Astrocyte (in vitro differentiated cells and primary cell): ENCODE results near the gene SOBP. TPM values are rescaled to one million over a fixed set of nuclear protein-coding genes. Genes with fewer than 3 reads are reported as not detected.

Source experiments
- DNase-seq: peaks from one replicate; pipeline ENCODE4 v3.0.0-alpha.2; 2010; ENCODE audit warnings: low read depth
- FAIRE-seq: peaks from 2 replicates; lab custom pipeline; 2011; peaks lifted over from hg19 to GRCh38; lab: Jason Lieb, UNC
- H2AFZ ChIP-seq: 2 replicates; pipeline ENCODE4 v1.6.0; 2012; ENCODE audit warnings: low read depth, low read length, inconsistent platforms
- H3K27ac ChIP-seq: 2 replicates; pipeline ENCODE4 v1.5.1; 2011; ENCODE audit warnings: low read depth, low read length, inconsistent platforms
- H3K27me3 ChIP-seq: 2 replicates; pipeline ENCODE4 v1.6.0; 2011; ENCODE audit warnings: low read length, inconsistent platforms; ENCODE audit not compliant: insufficient read depth
- H3K36me3 ChIP-seq: 2 replicates; pipeline ENCODE4 v1.5.1; 2011; ENCODE audit warnings: low read length, inconsistent platforms; ENCODE audit not compliant: insufficient read depth
- H3K4me1 ChIP-seq: 2 replicates; pipeline ENCODE4 v1.5.1; 2011; ENCODE audit warnings: low read length, inconsistent platforms; ENCODE audit not compliant: insufficient read depth
- H3K4me2 ChIP-seq: 2 replicates; pipeline ENCODE4 v1.6.0; 2012; ENCODE audit warnings: low read length, inconsistent platforms
- H3K4me3 ChIP-seq: 2 replicates; pipeline ENCODE4 v1.5.1; 2011; ENCODE audit warnings: low read depth, mild to moderate bottlenecking, low read length, inconsistent platforms; ENCODE audit not compliant: insufficient read depth
- H3K79me2 ChIP-seq: 2 replicates; pipeline ENCODE4 v1.6.0; 2012; ENCODE audit warnings: mild to moderate bottlenecking, low read length, inconsistent platforms; ENCODE audit not compliant: insufficient read depth
- H3K9ac ChIP-seq: 2 replicates; pipeline ENCODE4 v1.6.0; 2012; ENCODE audit warnings: mild to moderate bottlenecking, low read length, inconsistent platforms
- H3K9me3 ChIP-seq: 2 replicates; pipeline ENCODE4 v1.5.1; 2012; ENCODE audit warnings: low read depth, mild to moderate bottlenecking, low read length, inconsistent platforms; ENCODE audit not compliant: insufficient read depth
- H4K20me1 ChIP-seq: 2 replicates; pipeline ENCODE4 v1.6.0; 2012; ENCODE audit warnings: low read length, inconsistent platforms; ENCODE audit not compliant: insufficient read depth
- H3K27ac Mint-ChIP-seq: one replicate; pipeline ENCODE4 v1.8.0; 2021; ENCODE audit warnings: mild to moderate bottlenecking, mixed read lengths; ENCODE audit not compliant: unreplicated experiment
- H3K27me3 Mint-ChIP-seq: one replicate; pipeline ENCODE4 v1.8.0; 2021; ENCODE audit warnings: low read depth, mixed read lengths; ENCODE audit not compliant: unreplicated experiment
- H3K36me3 Mint-ChIP-seq: one replicate; pipeline ENCODE4 v1.8.0; 2021; ENCODE audit warnings: low read depth, mixed read lengths; ENCODE audit not compliant: unreplicated experiment
- H3K4me1 Mint-ChIP-seq: one replicate; pipeline ENCODE4 v1.8.0; 2021; ENCODE audit warnings: low read depth, mixed read lengths; ENCODE audit not compliant: unreplicated experiment
- H3K4me3 Mint-ChIP-seq: one replicate; pipeline ENCODE4 v1.8.0; 2021; ENCODE audit warnings: mild to moderate bottlenecking, moderate library complexity, mixed read lengths; ENCODE audit not compliant: unreplicated experiment
- H3K9me3 Mint-ChIP-seq: one replicate; pipeline ENCODE4 v1.8.0; 2021; ENCODE audit warnings: mild to moderate bottlenecking, mixed read lengths; ENCODE audit not compliant: unreplicated experiment
- EZH2 ChIP-seq: IDR thresholded peaks from 2 replicates; pipeline ENCODE4 v1.6.1; 2012; ENCODE audit warnings: mild to moderate bottlenecking, low read length, inconsistent platforms; ENCODE audit not compliant: insufficient read depth
- total RNA-seq: library from RNA; stranded (reverse); gene quantifications from 2 replicates; pipeline ENCODE4 v1.2.1, GENCODE V29; 2021
- TF ChIP-seq, protein P1 (sequence below): IDR thresholded peaks from 2 replicates; pipeline ENCODE4 v1.5.1; 2011; ENCODE audit warnings: low read depth, mild to moderate bottlenecking, inconsistent platforms, low read length, moderate library complexity; ENCODE audit not compliant: insufficient read depth

The SOBP gene
- total RNA-seq, 1 donor from 2014 or later, result 4.7 TPM

DNA sequence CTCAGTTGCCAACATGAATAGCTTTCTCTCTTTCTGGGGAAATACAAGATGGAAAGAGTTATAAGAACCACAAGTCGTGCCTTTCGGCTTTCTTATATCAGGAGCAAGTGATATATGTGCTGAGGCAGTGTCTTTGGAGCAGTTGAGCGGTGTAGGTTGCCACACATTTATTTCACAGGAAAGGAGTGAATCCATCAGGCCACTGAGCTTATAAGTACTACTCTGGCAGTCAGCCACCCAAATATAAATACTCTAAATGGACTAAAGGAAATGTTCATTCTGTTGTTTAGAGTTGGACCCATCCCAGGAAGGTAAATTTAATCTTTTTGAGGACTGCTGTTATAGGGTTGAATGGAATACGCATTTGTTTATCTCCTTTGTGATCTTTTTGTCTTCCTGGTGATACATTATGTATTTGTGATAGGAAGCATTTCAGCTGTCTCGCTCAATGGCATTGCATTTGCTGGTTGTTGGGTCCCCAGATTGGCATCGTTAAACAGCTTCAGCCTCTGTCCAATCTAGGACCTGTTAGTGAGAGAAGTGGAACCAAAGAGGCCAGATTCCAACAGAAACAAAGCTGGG is 139.7 kb downstream of the SOBP start:
- no peak overlapping the region for H3K27ac Mint-ChIP-seq
- FAIRE-seq (no peak), DNase-seq (no peak)
- no peaks in the 10 kb centered on the region for H3K9me3 ChIP-seq
- H3K9me3 Mint-ChIP-seq, result peaks cover 5% of the 10 kb centered on the region
- H3K4me2 ChIP-seq, result no peak overlapping the region
- peaks cover 19% of the 10 kb centered on the region for H3K27me3 Mint-ChIP-seq
- no peaks in the 10 kb centered on the region for H3K79me2 ChIP-seq
- H3K4me3 Mint-ChIP-seq, result no peak overlapping the region
- H3K4me1 ChIP-seq, result peaks cover 3% of the 10 kb centered on the region
- no peak overlapping the region for H3K27ac ChIP-seq
- TF ChIP-seq, protein P1, sequence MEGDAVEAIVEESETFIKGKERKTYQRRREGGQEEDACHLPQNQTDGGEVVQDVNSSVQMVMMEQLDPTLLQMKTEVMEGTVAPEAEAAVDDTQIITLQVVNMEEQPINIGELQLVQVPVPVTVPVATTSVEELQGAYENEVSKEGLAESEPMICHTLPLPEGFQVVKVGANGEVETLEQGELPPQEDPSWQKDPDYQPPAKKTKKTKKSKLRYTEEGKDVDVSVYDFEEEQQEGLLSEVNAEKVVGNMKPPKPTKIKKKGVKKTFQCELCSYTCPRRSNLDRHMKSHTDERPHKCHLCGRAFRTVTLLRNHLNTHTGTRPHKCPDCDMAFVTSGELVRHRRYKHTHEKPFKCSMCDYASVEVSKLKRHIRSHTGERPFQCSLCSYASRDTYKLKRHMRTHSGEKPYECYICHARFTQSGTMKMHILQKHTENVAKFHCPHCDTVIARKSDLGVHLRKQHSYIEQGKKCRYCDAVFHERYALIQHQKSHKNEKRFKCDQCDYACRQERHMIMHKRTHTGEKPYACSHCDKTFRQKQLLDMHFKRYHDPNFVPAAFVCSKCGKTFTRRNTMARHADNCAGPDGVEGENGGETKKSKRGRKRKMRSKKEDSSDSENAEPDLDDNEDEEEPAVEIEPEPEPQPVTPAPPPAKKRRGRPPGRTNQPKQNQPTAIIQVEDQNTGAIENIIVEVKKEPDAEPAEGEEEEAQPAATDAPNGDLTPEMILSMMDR, result no peak
- TF ChIP-seq EZH2, result no peak
- no peaks in the 10 kb centered on the region for H3K36me3 ChIP-seq
- H2AFZ ChIP-seq, result no peak overlapping the region
- H3K4me1 Mint-ChIP-seq, result peaks cover 5% of the 10 kb centered on the region
- no peak overlapping the region for H3K4me3 ChIP-seq
- H3K9ac ChIP-seq, result no peak overlapping the region
- H4K20me1 ChIP-seq, result no peaks in the 10 kb centered on the region
- peaks cover 6% of the 10 kb centered on the region for H3K27me3 ChIP-seq
- H3K36me3 Mint-ChIP-seq, result peaks cover 11% of the 10 kb centered on the region

DNA sequence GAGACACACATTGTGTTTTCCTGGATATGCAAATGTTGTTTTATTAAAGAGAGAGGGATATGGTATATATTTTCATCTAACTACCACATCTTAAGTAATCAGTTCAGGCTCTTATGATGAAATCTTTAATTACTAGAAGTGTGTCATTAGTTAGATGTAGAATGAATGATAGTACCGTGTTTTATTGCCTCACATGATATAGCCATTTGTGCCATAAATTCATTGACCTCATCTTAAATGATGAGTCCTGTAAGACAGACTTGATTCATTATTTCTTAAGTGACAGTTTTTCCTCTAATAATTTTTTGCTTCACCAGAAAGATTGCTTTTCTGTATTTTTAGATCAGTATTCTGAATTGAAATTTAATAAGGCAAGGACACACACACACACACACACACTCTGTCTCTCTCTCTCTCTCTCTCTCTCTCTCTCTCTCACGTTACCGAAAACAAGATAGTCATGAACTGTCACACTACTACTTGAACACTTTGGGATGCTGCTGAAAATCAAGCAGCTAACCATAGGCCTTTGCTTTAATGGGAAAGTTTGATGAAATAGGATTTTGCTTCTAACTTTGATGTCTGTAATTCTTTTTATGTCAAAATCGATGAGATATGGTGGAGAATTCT is 140.5 kb downstream of the SOBP start:
- Histone ChIP-seq H3K4me3 (no peak overlapping the region), H2AFZ (no peak overlapping the region), H3K4me2 (no peak overlapping the region), H3K4me1 (peaks cover 3% of the 10 kb centered on the region), H3K79me2 (no peaks in the 10 kb centered on the region), H3K9ac (no peak overlapping the region), H3K27me3 (peaks cover 9% of the 10 kb centered on the region), H3K9me3 (no peaks in the 10 kb centered on the region), H4K20me1 (no peaks in the 10 kb centered on the region), H3K27ac (no peak overlapping the region), H3K36me3 (no peaks in the 10 kb centered on the region)
- H3K4me3 Mint-ChIP-seq, result no peak overlapping the region
- peaks cover 24% of the 10 kb centered on the region for H3K27me3 Mint-ChIP-seq
- peaks cover 5% of the 10 kb centered on the region for H3K9me3 Mint-ChIP-seq
- no peak for DNase-seq
- FAIRE-seq, result no peak
- H3K27ac Mint-ChIP-seq, result no peak overlapping the region
- TF ChIP-seq EZH2, result no peak
- TF ChIP-seq, protein P1, result no peak
- peaks cover 11% of the 10 kb centered on the region for H3K36me3 Mint-ChIP-seq
- H3K4me1 Mint-ChIP-seq, result peaks cover 1% of the 10 kb centered on the region
